GM04504 (cell line): Measurements from ENCODE around the gene RNF144B.
"Not testable (repeated sequence)": the region's sequence is repeated elsewhere in the genome, so short reads cannot be mapped to it uniquely, and the experiment has no call there.

Experiments
- DNase-seq: peaks from one replicate; pipeline ENCODE4 v3.0.0-alpha.2; 2012; ENCODE audit warnings: low read depth

Gene RNF144B

DNA sequence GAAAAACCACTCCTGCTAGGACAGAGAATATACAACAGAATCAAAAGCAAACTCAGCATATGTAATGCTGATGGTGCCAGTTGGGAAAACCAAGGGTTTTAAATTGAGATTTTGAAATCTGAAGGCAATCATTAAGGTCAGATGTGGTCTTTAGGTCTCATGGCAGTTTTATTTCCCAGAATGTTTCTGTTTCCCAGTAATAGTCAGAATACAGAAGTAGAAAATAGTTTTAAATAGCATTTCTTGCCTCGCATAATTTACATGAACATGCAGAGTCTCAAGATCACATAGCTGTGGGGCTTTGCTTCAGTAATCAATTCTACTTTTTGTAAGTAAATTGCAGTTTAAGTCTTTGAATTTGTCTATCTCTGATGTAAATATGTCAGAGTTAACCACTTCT, 58.1 kb downstream of the RNF144B start:
- DNase-seq = no peak

DNA sequence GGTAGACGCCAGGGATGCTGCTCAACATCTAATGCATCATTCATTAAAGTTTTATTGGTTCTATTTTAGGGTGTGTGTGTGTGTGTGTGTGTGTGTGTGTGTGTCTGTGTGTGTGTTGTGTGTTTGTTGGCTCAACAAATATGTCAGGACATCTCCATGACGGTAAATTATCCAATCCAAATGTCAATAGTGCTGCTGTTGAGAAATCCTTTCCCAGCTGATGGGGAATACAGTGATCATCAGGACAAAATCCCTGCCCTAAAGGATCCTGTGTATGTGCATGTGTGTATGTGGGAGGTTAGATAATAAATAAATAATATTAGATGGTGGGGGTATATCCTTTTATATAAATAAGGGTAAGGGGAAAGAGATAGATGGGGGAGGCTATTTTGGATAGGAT, 59.6 kb downstream of the RNF144B start:
- no peak for DNase-seq

DNA sequence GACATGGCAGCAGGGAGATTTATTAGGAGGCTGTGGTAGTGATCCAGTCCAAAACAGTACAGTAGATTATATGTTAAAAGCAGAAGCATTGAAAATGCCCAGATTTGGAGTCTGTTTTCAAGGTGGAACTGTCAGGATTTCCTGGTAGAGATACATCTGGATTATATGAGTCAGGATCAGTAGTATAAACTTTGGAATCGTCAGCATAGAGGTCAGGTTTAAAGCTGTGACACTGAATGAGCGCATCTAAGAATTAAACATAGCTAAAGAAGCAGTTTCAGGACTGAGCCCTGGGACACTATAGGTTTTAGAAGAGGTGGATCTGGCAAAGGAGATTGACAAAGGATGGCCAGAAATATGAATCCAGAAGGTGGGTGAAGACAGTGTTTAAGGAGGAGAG, 60.4 kb downstream of the RNF144B start:
- DNase-seq = no peak

DNA sequence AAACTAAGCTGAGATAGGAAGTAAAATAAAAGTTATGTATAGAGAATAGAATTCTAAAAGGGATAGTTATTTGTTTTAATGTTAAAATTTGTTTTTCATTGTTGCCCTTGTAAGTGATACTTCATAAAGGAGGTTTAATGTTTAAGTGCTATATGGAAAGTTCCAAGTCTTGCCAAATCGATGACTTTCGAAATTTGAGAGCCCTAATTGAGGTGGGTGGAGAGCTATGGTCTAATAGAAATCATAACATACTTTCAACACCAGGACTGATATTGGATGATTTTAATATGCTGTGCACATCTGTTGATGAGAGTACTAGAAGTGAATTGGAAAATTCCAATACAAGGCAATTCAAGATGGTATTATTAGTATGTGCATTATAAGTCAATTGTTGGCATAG, 64.6 kb downstream of the RNF144B start:
- DNase-seq = no peak

DNA sequence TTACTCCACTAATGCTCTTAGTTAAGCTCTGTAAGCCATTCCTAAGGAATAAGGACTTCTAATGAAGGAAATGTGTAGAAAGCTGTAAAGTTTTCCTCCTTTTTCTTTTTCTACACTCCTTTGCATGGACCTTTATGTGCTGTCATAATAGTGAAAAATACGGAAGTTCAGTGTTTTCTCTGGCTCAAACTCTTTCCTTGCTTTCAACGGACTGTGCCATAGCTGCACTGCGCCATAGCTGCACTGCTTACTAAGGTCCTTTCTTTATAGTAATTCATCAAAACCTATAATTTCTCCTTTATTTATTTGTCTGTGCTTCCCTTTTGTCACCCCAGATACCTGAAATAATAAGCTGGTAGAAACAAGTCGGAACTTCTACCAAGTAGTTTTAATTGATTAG, 67.3 kb downstream of the RNF144B start:
- no peak for DNase-seq

- DNase-seq = no peak
These were observed 70.1 kb downstream of the RNF144B start for GRCh38 chr6:18457065-18457737.

- DNase-seq = not testable (repeated sequence)
These were observed 70.9 kb downstream of the RNF144B start for GRCh38 chr6:18458086-18458485.

- no peak for DNase-seq
These were observed 76.3 kb downstream of the RNF144B start for GRCh38 chr6:18463429-18463828.

DNA sequence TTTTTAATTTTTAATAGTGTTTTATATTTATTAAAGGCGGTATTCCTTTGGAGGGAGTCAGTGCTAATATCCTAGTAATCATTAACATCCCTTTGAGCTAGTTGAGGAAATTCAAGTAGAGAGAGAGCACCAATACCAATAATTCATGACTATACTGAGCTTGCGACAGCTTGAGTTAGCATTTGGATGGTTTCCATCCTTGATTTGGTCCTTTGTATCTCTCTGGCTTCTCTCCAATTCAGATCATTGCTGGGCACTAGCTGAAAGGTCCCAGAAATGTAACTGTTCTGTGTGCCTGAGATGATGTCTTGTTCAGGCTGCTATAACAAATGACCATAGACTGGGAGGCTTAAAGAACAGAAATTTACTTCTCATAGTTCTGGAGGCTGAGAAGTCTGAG, 77.0 kb downstream of the RNF144B start:
- no peak for DNase-seq

DNA sequence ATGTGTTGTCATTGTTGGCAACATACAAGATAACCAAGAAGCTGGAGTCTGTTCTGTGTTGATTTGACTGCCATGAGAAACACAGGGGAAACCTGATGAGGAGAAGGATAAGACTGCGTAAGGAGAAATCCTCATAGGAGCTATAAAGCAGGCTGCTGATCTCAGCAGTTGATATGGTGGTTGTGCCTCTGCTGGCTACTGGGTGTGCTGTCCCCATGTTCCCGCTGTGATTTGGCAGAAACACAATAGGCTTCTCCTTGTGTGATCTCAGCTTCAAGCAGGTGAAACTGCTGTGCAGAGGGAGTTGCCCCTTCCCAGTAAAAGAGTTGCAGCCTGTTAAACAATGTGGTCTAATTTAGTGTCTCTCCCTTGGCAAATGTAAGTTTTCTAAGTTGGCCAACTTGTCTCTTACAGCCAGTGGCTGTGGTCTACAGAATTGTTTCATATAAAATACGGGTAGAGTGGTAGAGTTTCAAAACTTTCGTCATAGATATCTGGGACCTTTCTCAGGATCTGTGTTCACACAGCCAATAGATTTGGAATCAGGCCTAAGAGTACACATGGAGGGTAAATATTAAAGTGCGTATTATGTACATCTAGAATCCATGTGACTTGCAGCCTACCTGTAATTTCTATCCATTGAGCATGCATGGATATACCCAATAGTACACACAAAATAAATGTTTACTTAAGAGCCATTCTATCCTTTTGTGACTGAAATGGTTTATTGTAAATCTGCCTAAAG, 78.4 kb downstream of the RNF144B start:
- DNase-seq = no peak

- DNase-seq = no peak
These were observed 80.8 kb downstream of the RNF144B start for GRCh38 chr6:18467741-18468502.

DNA sequence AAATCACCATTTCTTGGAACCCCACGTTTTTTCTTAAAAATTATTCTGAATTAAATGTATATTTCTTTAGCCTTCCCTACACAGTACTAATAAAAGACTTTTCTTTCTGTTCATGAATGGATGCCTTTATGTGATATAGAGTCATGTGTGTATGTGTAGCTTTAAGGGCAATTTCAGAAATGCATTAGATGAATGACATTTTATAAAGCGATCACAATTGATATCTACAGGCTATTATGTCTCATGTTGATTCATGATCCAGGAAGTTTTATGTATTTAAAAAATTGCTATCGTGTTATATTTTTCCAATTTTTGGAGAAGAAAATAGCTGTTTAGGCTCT, 81.3 kb downstream of the RNF144B start:
- DNase-seq = no peak

GRCh38 chr6:18469536-18469935, 82.4 kb downstream of the RNF144B start:
- no peak for DNase-seq

DNA sequence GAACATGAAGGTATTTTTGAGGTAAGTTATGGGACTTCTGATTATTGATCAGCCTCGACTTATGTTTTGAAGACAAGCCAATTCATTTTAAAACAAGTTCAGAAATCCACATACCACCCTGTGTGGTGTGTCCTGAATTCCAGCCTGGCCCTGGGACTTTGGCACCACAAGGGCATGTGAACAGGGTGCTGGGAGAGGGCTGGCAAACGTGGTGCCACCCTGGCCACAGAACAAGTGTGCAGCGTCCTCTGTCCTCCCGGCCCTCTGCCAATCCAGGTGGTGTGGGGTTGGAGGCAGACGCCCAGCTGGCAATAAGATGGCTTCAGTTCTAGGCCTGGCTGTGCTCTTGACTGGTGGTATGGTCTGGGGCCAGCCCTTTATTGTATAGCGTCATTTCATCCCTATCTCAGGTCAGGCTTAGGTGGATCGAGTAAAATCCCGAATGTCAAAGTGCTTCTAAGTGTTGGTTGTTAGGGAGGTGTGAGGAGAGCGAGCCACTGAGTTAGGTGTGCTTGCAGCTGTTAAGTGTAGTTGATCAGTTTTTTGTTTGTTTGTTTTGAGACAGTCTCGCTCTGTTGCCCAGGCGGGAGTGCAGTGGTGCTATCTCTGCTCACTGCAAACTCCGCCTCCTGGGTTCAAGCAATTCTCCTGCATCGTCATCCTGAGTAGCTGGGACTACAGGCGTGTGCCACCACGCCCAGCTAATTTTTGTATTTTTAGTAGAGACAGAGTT, 84.2 kb downstream of the RNF144B start:
- no peak for DNase-seq

- no peak for DNase-seq
These were observed 85.8 kb downstream of the RNF144B start for GRCh38 chr6:18472941-18473340.

- no peak for DNase-seq
These were observed 86.6 kb downstream of the RNF144B start for GRCh38 chr6:18473755-18474154.

DNA sequence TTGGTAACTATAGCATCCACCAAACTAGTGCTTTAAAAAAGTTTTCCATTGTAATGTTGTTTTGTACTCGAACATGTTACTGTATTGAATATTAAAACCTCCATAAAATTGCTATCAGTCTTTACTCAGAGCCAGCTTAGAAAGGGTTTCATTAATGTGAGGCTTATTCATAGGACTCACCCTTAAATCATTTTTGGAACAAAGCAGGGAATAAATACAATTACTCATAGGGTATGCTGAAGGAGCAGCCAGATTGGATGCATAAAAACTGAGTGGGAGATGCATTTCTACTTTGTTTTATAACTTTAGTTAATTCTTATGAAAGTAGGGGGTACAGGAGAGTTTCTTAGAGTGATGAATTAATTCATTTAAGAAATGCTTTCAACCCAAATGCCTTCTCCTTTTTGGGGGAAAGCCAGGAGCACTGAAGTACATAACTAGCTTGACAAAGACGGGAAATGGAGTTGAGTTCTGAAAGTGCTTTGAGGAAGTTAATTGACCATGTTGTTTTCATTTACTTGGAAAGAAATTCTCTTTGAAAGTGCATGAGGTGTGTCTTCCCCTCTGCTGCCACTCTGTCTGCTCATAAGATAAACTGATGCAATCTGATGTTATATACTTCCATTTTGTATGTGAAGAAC, 90.3 kb downstream of the RNF144B start:
- DNase-seq = peak; percentile 5

GRCh38 chr6:18478610-18479009, 91.5 kb downstream of the RNF144B start:
- DNase-seq = no peak

DNA sequence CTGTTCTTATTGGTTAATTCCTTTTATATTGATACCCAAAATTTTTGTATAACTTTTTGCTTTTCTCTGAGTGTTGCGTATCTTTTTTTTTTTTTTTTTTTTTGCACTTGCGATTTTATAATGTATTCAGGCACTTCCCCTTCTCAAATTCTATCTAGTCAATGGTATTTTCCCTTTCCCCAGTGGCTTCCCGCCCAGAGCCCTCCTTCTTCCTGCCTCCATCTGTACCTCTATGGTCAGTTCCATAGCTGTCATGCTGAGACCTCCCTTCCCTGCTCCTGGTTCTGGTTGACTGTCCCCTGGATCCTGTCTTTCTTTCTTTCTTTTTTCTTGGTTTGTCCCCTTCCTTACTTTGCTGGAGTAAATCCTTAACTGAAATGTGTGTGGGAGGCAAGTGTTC, 94.7 kb downstream of the RNF144B start:
- DNase-seq = no peak

DNA sequence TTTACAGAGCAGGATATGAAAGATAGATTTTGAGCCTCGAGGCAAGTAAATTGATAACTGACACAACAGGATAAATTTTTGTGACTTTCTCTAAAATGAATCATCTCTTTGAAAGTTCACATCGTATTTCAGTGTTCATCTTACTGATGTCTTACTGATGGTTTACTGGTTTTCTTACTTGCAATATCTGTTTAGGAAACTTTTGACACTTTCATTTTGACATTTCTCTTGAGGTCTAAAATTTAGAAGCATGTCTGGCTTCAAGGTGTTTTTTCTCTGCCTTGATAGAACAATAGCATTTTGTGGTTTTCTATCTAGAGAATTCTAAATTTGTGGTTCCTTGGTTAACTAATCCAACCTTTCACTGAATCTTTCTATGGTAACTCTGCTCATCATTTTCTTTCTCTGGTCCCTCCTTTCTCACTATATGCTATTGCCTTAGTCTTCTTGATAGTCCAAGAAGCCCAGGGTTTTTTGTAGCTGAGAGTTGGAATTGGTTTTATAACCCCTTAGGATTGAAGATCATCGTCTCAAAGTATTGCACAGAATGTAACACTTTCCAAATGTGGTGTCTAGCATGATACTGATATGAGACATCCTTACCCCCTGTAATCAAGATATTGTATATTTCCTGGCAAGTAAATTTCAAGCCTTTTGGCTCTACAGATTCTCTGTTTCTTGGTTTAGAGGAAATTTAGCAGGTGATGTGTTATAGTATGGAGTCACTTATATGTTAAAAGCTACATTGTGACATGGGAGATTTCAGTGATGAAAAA, 98.7 kb downstream of the RNF144B start:
- DNase-seq = no peak

DNA sequence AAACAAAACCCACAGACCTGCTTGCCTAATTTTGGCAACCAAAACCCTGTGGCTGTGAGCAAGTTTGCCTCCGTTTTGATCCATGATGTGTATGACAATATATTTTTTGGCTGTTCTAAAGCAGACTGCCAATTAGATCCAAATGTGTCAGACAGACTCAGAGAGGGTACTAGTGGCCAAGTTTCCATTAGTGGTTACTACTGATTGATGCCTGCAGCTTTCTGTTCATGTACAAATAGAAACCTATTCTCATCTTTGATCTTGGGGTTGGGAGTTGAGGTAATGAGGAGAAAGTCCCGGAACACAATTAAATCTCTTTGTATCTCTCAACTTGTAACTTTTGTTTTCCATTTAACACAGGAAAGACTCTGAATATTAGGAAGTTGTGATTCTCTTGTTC, 100.9 kb downstream of the RNF144B start:
- no peak for DNase-seq
